Panc1 (cell line): Measurements from ENCODE around the gene NYAP2.

Source experiments
- CTCF ChIP-seq: fragments of 450-650 bp; IDR thresholded peaks from 2 replicates; pipeline ENCODE4 v1.5.1; 2017; ENCODE audit warnings: mild to moderate bottlenecking
- POLR2AphosphoS5 ChIP-seq: IDR thresholded peaks from 2 replicates; pipeline ENCODE4 v1.6.1; 2012; ENCODE audit warnings: mild to moderate bottlenecking, low read depth, low read length, moderate library complexity
- REST ChIP-seq, 2 experiments: IDR thresholded peaks; 2 replicates each; pipeline ENCODE4 v1.6.1; 2011 to 2012; ENCODE audit warnings: low read depth in 2 of 2, control low read depth in 1 of 2, low read length in 1 of 2, mild to moderate bottlenecking in 1 of 2, moderate library complexity in 1 of 2; ENCODE audit not compliant: insufficient read depth in 1 of 2
- TCF7L2 ChIP-seq: IDR thresholded peaks from 2 replicates; pipeline ENCODE4 v1.6.1; 2011; ENCODE audit warnings: mild to moderate bottlenecking, low read depth, low read length, inconsistent platforms

DNA sequence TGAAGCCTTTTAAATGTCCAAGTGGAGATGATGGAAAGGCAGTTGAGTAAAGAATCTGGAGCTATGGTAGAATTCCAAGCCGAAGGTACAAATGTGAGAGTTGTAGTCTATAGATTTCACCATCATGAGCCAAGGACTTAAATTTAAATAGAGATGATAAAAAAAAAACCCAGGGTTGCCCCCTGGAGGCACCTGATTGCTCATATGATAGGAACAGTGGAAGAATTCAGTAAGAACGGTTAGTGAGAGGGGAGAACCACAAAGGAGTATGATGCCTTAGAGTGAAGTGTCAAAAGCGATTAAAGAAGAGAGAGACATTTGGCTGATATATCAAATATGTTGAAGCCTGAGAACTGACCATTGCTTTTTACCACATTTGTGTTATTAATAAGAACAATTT, 11.9 kb downstream of the NYAP2 start:
- TF ChIP-seq CTCF (no peak), POLR2AphosphoS5 (no peak), REST (IDR thresholded peaks at IDR 0.05; ENCODE audit: insufficient read depth in 1 of 2, low read depth in 2 of 2, low read length in 1 of 2) (no peak), TCF7L2 (no peak)
